B cell (primary cell): ENCODE measurements around the gene ADH1B.
"Not testable (repeated sequence)": the region's sequence is repeated elsewhere in the genome, so short reads cannot be mapped to it uniquely, and the experiment has no call there.

ENCODE experiments used
- CTCF ChIP-seq: fragments of 200-600 bp; IDR thresholded peaks from one replicate; pipeline ENCODE4 v1.8.0; 2022; ENCODE audit warnings: antibody characterized with exemption, mild to moderate bottlenecking
- EZH2 ChIP-seq: IDR thresholded peaks from 2 replicates; pipeline ENCODE4 v1.6.1; 2012; ENCODE audit warnings: borderline replicate concordance, low read depth, mild to moderate bottlenecking, moderate library complexity, low read length; ENCODE audit not compliant: insufficient read depth, poor library complexity, severe bottlenecking

- not testable (repeated sequence) for TF ChIP-seq CTCF, EZH2
Observed at GRCh38 chr4:99342624-99343023, 21.4 kb upstream of the ADH1B start.
